A549 (cell line): ENCODE data around the gene RIMS4. TPM values are rescaled to one million over a fixed set of nuclear protein-coding genes. Genes with fewer than 3 reads are reported as not detected.

Experiments used
- ATAC-seq, 2 experiments: fragments of 200-7000 bp in 1 of 2; fragments of >200 bp in 1 of 2; cut with Nextera tagmentation in 1 of 2; cut with Tn5 transposase in 1 of 2; 3 replicates each; pipeline versions ENCODE4 v1.8.0 to v1.9.1; 2018 to 2020; ENCODE audit warnings: mild to moderate bottlenecking in 1 of 2, moderate library complexity in 1 of 2
- CTCF ChIA-PET: fragments of 300-600 bp; sonication (Branson Sonifier 250); formaldehyde crosslinking; extraction: SDS; loops from one replicate; lab custom pipeline; 2021; ENCODE audit warnings: antibody characterized with exemption, inconsistent platforms; lab: Yijun Ruan, JAX
- POLR2A ChIA-PET: fragments of 350-600 bp; formaldehyde crosslinking; extraction: SDS; loops from one replicate; lab custom pipeline; 2021; ENCODE audit warnings: antibody characterized with exemption, inconsistent platforms; lab: Yijun Ruan, JAX
- DNase-seq, 2 experiments: peaks; one replicate each; pipeline versions ENCODE4 v3.0.0 to v3.0.0-alpha.2; 2011 to 2016; ENCODE audit warnings: low read depth in 1 of 2, low spot score in 1 of 2
- FAIRE-seq: peaks from 2 replicates; lab custom pipeline; 2011; peaks lifted over from hg19 to GRCh38; lab: Jason Lieb, UNC
- H3K27ac ChIP-seq, 2 experiments: fragments of >200 bp; sonication (Bioruptor Twin); formaldehyde crosslinking; 3 replicates each; pipeline ENCODE4 v1.5.1; 2016 to 2017
- H3K4me1 ChIP-seq: fragments of >200 bp; sonication (Bioruptor Twin); formaldehyde crosslinking; 3 replicates; pipeline ENCODE4 v1.6.1; 2016
- H3K4me2 ChIP-seq: fragments of >200 bp; sonication (Bioruptor Twin); formaldehyde crosslinking; 3 replicates; pipeline ENCODE4 v1.6.1; 2016
- H3K4me3 ChIP-seq: fragments of >200 bp; sonication (Bioruptor Twin); formaldehyde crosslinking; 3 replicates; pipeline ENCODE4 v1.5.1; 2016
- H3K9me3 ChIP-seq: fragments of >200 bp; sonication (Bioruptor Twin); formaldehyde crosslinking; 3 replicates; pipeline ENCODE4 v1.6.1; 2016
- BHLHE40 ChIP-seq: IDR thresholded peaks from 2 replicates; pipeline ENCODE4 v1.6.1; 2012; ENCODE audit warnings: low read depth, low read length, inconsistent platforms
- HOXA7 ChIP-seq: fragments of 250-450 bp; sonication (Bioruptor Pico); IDR thresholded peaks from 2 replicates; pipeline ENCODE4 v1.5.0; 2020; ENCODE audit warnings: mild to moderate bottlenecking, moderate library complexity
- MYC ChIP-seq: IDR thresholded peaks from 2 replicates; pipeline ENCODE4 v1.6.1; 2012; ENCODE audit warnings: mild to moderate bottlenecking, inconsistent platforms, low read length, improper control_type of control experiment, borderline replicate concordance
- POLR2A ChIP-seq: IDR thresholded peaks from 2 replicates; pipeline ENCODE4 v1.6.1; 2012; ENCODE audit warnings: mild to moderate bottlenecking, low read length
- POLR2AphosphoS2 ChIP-seq: conservative IDR thresholded peaks from 2 replicates; pipeline ENCODE4 v1.6.1; 2012; ENCODE audit warnings: low read length, improper control_type of control experiment, inconsistent platforms
- RAD21 ChIP-seq, 2 experiments: fragments of >200 bp in 1 of 2; sonication (Bioruptor Twin) in 1 of 2; formaldehyde crosslinking in 1 of 2; IDR thresholded peaks in 1 of 2; conservative IDR thresholded peaks in 1 of 2; 2 replicates in 1 of 2; 3 replicates in 1 of 2; pipeline ENCODE4 v1.6.1; 2012 to 2018; ENCODE audit warnings: inconsistent platforms in 1 of 2
- RARB ChIP-seq: fragments of 250-450 bp; sonication (Bioruptor Pico); IDR thresholded peaks from 2 replicates; pipeline ENCODE4 v1.8.0; 2021; ENCODE audit warnings: mild to moderate bottlenecking, moderate library complexity
- RFX5 ChIP-seq: fragments of 450-650 bp; IDR thresholded peaks from 2 replicates; pipeline ENCODE4 v1.7.1; 2014; ENCODE audit warnings: antibody characterized with exemption, mild to moderate bottlenecking, moderate library complexity
- RNF2 ChIP-seq: fragments of 200-600 bp; sonication (generic); IDR thresholded peaks from 2 replicates; pipeline ENCODE4 v1.6.1; 2016; ENCODE audit warnings: low read depth, mild to moderate bottlenecking, antibody characterized with exemption, moderate library complexity, borderline replicate concordance
- SMC3 ChIP-seq: fragments of >200 bp; sonication (Bioruptor Twin); formaldehyde crosslinking; IDR thresholded peaks from 3 replicates; pipeline ENCODE4 v1.6.1; 2018; ENCODE audit warnings: inconsistent platforms
- TP53 ChIP-seq: fragments of 250-450 bp; sonication (Bioruptor Pico); IDR thresholded peaks from 2 replicates; pipeline ENCODE4 v1.5.0; 2021; ENCODE audit warnings: mild to moderate bottlenecking, moderate library complexity
- WGBS: methylation state at CpG from one replicate; pipeline ENCODE4 v1.1.6; 2017; ENCODE audit errors: missing lambda C conversion rate; 5-methylcytosine and 5-hydroxymethylcytosine counted together
- polyA plus RNA-seq, 4 experiments: library from polyadenylated mRNA; depleted of rRNA in 3 of 4; stranded (reverse); fragments of >200 nt; fragmentation: RNase III in 1 of 4; extraction: RNeasy Plus Mini Kit Qiagen cat#74134 plus additional on column Dnase treatment in 1 of 4; gene quantifications; 2 replicates in 3 of 4; 3 replicates in 1 of 4; pipeline ENCODE4 v1.2.3, GENCODE V29; 2011 to 2017
- TF ChIP-seq, protein P1 (sequence below): fragments of >200 bp; sonication (Bioruptor Twin); formaldehyde crosslinking; IDR thresholded peaks from 3 replicates; pipeline ENCODE4 v1.6.1; 2016
- TF ChIP-seq, protein P2 (sequence below): fragments of 250-450 bp; sonication (Bioruptor Pico); IDR thresholded peaks from 2 replicates; pipeline ENCODE4 v1.5.0; 2021; ENCODE audit warnings: mild to moderate bottlenecking, moderate library complexity, borderline replicate concordance
- TF ChIP-seq, protein P3 (sequence below): fragments of >200 bp; sonication (Bioruptor Twin); formaldehyde crosslinking; IDR thresholded peaks from 3 replicates; pipeline ENCODE4 v1.5.1; 2016
- TF ChIP-seq, protein P4 (sequence below): IDR thresholded peaks from 2 replicates; pipeline ENCODE4 v1.6.1; 2012; ENCODE audit warnings: low read depth, borderline replicate concordance
- TF ChIP-seq, protein P5 (sequence below): fragments of 150-350 bp; IDR thresholded peaks from 2 replicates; pipeline ENCODE4 v1.6.1; 2014; ENCODE audit warnings: low read depth, mild to moderate bottlenecking, low read length

Gene RIMS4
- polyA plus RNA-seq, 2 of the 4 experiments (the other 2 are of a cell fraction) = 0.39 to 1.3 TPM

DNA sequence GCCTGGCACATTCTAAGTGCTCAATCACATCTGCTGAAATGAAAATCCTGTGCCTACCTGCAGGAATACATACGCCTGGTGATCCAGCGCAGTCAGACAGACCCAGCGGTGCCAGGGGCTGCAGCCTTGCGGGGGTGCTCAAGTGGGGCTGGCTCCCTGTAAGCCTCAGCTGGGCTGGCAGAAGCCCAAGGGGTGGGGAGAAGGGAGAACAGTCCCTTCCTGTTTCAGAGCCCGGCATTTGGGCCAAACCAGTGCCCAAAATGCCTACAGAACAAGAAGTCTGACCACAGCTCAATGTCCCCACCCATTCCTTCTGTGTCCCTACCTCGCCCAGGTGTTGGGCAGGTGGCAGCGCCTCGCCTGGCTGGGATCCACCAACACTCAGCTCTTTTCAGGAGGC lies 42.1 kb downstream of the RIMS4 start:
- TF ChIP-seq, protein P1, sequence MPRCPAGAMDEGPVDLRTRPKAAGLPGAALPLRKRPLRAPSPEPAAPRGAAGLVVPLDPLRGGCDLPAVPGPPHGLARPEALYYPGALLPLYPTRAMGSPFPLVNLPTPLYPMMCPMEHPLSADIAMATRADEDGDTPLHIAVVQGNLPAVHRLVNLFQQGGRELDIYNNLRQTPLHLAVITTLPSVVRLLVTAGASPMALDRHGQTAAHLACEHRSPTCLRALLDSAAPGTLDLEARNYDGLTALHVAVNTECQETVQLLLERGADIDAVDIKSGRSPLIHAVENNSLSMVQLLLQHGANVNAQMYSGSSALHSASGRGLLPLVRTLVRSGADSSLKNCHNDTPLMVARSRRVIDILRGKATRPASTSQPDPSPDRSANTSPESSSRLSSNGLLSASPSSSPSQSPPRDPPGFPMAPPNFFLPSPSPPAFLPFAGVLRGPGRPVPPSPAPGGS = no peak
- TF ChIP-seq SMC3 = no peak
- TF ChIP-seq TP53 = no peak
- no peak for TF ChIP-seq RNF2
- no peak for TF ChIP-seq BHLHE40
- no peak for FAIRE-seq
- Histone ChIP-seq H3K4me1 (no peaks in the 10 kb centered on the region), H3K4me3 (no peak overlapping the region), H3K4me2 (no peak overlapping the region), H3K9me3 (no peaks in the 10 kb centered on the region), H3K27ac (no peak overlapping the region)
- ChIA-PET CTCF (interaction anchor here (0.5 to 4.1 kb wide), 6 partner anchors 15 to 138 kb away, joined by 3 to 22 read pairs (median 6); no protein-coding TSS in a partner anchor), POLR2A (no interaction called here)
- WGBS = 52% methylated on average over 8 of the region's 8 CpGs
- ATAC-seq = no peak
- no peak for DNase-seq

DNA sequence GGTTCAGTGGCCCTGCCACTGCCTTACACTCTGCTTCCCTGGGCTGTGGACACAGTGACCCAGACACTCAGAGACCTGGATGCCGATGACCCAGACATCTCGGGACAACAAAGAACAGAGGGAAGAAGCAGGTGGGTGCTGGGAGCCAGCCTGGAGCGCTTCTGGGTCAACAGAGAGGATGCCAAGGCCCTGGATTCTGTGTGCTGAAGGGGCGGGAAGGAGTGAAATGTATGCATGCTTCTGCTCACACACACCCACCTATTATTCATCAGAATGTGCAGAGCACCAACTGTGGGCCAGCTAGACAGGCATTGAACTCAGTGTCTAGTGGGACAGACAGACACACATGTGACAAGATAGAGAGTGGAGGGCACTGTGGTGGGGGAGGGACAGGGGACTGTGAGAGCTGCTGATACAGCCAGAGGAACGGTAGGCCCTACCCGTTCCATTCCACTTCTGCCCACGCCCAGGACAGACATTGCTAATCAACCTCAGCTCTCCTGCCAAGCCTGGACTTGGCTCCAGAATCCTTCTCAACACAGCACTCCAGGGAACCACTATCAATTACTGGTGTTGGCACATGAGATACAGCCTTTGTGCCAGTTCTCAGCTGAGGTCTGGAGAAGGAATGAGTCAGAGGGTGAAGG lies 44.5 kb downstream of the RIMS4 start:
- 36% methylated on average over 7 of the region's 7 CpGs for WGBS
- TF ChIP-seq HOXA7 (CRISPR knock-in tag) (no peak), POLR2AphosphoS2 (no peak), RFX5 (no peak), RNF2 (no peak), MYC (no peak), RAD21 (conservative IDR thresholded peaks at IDR 0.05 in 1 of 2, IDR thresholded peaks at IDR 0.05 in 1 of 2) (no peak), POLR2A (no peak), RARB (CRISPR knock-in tag) (no peak)
- TF ChIP-seq, protein P2, sequence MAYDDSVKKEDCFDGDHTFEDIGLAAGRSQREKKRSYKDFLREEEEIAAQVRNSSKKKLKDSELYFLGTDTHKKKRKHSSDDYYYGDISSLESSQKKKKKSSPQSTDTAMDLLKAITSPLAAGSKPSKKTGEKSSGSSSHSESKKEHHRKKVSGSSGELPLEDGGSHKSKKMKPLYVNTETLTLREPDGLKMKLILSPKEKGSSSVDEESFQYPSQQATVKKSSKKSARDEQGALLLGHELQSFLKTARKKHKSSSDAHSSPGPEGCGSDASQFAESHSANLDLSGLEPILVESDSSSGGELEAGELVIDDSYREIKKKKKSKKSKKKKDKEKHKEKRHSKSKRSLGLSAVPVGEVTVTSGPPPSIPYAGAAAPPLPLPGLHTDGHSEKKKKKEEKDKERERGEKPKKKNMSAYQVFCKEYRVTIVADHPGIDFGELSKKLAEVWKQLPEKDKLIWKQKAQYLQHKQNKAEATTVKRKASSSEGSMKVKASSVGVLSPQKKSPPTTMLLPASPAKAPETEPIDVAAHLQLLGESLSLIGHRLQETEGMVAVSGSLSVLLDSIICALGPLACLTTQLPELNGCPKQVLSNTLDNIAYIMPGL (CRISPR knock-in tag) = no peak
- TF ChIP-seq, protein P3, sequence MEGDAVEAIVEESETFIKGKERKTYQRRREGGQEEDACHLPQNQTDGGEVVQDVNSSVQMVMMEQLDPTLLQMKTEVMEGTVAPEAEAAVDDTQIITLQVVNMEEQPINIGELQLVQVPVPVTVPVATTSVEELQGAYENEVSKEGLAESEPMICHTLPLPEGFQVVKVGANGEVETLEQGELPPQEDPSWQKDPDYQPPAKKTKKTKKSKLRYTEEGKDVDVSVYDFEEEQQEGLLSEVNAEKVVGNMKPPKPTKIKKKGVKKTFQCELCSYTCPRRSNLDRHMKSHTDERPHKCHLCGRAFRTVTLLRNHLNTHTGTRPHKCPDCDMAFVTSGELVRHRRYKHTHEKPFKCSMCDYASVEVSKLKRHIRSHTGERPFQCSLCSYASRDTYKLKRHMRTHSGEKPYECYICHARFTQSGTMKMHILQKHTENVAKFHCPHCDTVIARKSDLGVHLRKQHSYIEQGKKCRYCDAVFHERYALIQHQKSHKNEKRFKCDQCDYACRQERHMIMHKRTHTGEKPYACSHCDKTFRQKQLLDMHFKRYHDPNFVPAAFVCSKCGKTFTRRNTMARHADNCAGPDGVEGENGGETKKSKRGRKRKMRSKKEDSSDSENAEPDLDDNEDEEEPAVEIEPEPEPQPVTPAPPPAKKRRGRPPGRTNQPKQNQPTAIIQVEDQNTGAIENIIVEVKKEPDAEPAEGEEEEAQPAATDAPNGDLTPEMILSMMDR = no peak
- TF ChIP-seq, protein P4, sequence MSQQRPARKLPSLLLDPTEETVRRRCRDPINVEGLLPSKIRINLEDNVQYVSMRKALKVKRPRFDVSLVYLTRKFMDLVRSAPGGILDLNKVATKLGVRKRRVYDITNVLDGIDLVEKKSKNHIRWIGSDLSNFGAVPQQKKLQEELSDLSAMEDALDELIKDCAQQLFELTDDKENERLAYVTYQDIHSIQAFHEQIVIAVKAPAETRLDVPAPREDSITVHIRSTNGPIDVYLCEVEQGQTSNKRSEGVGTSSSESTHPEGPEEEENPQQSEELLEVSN = no peak
- TF ChIP-seq, protein P5, sequence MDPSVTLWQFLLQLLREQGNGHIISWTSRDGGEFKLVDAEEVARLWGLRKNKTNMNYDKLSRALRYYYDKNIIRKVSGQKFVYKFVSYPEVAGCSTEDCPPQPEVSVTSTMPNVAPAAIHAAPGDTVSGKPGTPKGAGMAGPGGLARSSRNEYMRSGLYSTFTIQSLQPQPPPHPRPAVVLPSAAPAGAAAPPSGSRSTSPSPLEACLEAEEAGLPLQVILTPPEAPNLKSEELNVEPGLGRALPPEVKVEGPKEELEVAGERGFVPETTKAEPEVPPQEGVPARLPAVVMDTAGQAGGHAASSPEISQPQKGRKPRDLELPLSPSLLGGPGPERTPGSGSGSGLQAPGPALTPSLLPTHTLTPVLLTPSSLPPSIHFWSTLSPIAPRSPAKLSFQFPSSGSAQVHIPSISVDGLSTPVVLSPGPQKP = no peak
- POLR2A ChIA-PET = no interaction called here
- CTCF ChIA-PET = interaction anchor here (1.4 to 2.9 kb wide), 2 partner anchors 10 to 16 kb away, joined by 5 to 9 read pairs; no protein-coding TSS in a partner anchor
- ATAC-seq (peak; percentile 44 to 61; a peak in 4 of 6 replicates), FAIRE-seq (no peak), DNase-seq (peak in 1 of 2 experiments; percentile 37)
- Histone ChIP-seq H3K4me3 (no peak overlapping the region), H3K9me3 (no peaks in the 10 kb centered on the region), H3K4me1 (no peaks in the 10 kb centered on the region), H3K4me2 (0 out of 3 replicates have a peak overlapping the region, but pooled peaks have one; percentile 2), H3K27ac (no peak overlapping the region)
